Hematopoietic multipotent progenitor cell treated with erythropoietin and hydrocortisone succinate and interleukin-3 and kit ligand, for 8 days (in vitro differentiated cells): ENCODE data around the gene CCDC9B.
A peak's percentile ranks its signal among the peaks of the same experiment; 100 is the strongest.

ENCODE experiments used
- DNase-seq: peaks from one replicate; pipeline ENCODE4 v3.0.0-alpha.2; 2015

Gene CCDC9B

DNA sequence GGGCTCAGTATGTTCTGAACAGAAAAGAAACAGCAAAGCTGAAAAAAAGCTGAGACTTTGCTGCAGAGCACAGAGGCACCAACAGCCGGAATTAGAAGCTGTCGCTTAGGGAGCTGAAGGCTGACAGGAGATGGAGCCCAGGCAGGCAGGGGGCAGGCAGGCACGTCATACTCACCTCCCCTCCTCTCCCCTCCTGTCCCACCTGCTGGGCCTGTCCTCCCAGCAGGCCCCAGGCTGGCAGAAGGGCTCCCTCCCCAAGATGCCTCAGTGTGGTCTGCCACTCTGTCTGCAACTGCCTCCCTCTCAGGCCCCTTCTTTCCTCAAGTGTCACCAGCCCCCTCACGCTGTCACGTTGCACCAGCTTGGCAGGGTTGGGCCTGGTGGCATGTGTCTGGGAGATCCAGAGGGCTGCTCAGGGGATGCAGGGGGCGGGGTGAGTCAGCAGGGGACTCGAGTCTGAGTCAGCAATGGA lies 54.6 kb downstream of the CCDC9B start:
- DNase-seq, result no peak

DNA sequence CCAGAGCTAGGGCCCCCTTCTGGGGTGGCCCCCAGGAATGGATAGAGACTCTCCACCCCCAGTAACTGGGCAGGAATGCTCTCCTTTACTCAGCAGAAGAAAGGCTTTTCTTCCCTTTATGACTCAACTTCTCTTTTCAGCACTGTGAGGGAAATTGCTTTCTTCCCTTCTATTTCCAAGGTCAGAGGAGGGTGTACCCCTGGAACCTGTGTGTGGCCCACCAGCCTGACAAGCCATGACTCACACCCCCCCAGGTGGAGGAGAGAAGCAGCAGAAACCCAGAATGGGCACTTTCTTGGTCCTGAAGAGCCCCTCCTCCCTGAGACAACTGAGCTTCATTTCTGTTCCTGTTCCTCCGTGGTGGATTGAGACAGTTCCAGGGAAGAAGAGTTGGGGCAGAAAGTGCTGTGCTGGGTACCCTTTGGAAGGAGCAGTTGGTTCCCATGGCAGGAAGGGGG lies 55.2 kb downstream of the CCDC9B start:
- no peak for DNase-seq

DNA sequence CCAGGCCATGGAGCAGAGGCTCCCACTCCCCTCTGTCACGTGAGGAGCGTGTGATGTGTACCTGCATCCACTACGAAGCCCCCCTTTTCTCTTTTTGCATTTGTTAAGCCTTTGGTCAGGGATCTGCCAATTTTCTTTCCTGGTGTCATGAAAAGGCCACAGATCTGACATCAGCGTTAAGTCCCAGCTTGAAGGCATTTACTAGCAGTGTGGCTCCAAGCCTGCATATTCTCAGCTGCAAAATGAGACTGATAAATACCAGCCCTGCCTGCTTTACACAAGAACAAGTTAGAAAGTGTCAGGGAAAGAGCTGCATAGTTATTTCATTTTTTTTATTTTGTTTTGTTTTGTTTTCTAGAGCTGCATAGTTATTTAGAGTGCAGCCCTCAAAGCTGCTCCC lies 55.6 kb downstream of the CCDC9B start:
- DNase-seq, result no peak

DNA sequence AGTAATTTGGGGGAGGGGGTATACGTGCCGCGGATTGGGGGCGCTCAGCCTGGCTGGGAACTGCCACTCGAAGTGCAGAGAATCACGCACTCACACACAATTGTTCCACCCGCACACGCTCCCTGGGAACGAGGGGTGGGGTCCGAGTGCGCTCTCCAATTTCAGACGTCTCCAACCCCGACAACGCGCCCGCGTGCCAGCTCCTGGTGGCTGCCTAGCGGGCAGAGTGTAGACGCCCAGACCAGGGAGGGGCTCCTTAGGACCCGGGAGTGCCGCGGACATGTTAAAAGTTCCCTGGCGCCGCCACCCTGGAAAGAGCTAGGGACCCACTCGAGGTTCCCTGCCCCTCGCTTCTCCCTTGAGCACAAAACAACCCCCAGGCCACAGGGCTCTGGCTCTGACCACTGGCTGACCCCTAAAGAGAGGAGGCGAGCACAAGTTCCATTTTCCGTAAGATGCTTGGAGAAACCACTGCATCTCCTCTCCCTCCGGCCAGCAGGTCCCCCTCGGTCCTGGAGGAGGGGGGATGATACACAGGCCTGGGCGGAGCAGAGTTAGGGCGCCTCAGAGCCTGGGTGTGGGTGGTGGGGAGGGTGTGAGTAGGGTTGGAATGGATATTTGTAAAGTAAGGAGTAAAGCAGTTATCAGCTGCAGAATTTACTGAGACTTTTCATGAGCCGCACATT lies 57.0 kb downstream of the CCDC9B start:
- no peak for DNase-seq

DNA sequence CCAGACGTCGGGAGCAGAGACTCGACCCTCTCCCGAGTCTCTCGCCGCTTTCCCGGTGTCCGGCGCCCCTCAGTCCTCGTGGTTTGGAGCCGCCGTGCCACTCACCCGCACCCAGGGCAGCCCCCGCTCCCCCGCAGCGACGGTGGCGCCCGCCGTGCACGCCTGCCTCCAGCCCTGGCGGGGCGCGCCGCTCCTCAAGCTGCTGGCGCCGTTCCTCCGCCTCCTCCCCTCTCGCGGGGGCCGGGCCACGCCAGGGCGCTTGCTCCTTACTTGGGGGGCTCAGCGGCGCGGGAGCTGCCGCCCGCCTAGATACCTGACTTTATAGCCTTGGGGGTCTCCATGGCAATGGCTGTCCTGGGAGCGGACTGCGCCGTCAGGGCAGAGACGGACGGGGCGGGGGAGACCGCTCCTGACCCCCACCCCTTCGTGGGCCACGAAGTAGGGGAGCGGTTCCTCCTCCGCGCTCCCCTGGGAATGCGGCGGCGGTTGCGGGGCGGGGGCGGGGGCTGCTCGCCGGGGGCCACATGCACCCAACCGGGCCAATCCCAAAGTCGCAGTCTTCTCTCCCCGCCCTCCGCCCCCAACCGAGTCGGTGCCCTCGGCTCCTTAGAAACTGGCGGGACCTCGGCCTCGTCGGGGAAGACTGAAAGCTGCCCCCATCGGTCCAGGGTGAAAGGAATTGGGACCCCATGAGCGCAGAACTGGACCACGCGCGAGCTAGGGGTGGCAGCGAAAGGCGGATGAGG lies 57.7 kb downstream of the CCDC9B start, which contains the start of gene ANKRD63:
Gene ANKRD63, minus strand, starts transcription at position 196 of the 746 bp plus-strand sequence. CDS start 478 bp downstream, outside the sequence.
- peak; percentile 26 for DNase-seq

DNA sequence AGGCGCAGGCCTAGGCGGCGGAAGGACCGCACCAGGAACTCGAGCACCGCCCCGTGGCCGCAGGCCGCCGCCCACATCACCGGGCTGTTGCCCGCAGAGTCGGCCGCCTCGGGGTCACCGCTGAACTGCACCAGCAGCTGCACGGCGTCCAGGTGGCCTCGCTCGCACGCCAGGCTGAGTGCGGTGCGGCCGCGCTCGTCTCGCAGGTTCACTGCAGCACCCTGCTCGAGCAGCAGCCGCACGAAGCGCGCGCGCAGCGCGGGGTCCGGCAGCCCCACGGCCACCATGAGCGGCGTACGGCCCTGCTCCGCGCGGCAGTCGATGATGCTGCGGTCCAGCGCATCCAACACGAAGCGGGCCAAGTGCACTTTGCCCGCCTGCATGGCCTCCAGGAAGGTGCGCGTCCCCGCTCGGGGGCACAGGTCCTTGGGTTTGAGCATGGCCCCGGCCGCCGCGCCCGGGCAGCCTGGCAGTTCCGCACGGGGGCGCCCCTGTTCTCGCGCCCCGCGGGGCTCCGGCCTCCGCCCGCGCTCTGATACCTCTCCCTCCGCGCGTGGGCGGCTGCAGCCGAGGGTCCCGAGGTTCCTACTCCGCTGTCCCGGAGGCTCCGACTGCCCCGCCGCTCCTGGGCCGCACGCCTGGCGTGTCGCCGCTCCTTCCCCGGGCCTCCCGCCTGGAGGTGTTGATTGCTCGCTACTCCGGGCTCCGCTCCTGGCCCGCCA lies 58.4 kb downstream of the CCDC9B start:
- peak; percentile 39 for DNase-seq

DNA sequence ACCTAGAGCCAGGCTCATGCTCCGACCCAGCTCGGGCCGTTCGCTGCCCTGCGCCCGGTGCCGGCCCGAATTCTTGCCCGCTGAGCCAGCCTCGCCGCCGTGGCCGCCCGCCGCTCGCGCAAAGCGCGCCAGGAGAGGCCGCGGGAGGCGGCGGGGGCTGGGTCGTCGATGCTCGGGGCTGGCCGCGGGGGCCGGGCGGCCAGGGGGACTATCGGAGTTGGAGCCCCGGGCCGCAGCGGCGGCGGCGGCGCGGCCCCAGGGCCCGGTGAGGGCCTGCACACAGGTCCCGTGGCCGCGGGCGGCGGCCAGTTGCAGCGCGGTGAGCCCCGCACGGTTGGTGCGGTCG lies 59.0 kb downstream of the CCDC9B start:
- no peak for DNase-seq
